T-helper 2 cell treated with Interferon-gamma antibody and Interleukin-4, amounts not matched to agents 5 μg/mL and 100 μg/mL, for 36 hours (primary cell): ENCODE data around the gene BAK1.

Experiments used
- DNase-seq: peaks from one replicate; pipeline ENCODE4 v3.0.0; 2021; ENCODE audit warnings: low spot score
- H3K27ac Mint-ChIP-seq: one replicate; pipeline ENCODE4 v1.8.0; 2021; ENCODE audit warnings: mild to moderate bottlenecking, mixed read lengths
- H3K27me3 Mint-ChIP-seq: one replicate; pipeline ENCODE4 v1.8.0; 2021; ENCODE audit warnings: low read depth, mixed read lengths
- H3K36me3 Mint-ChIP-seq: one replicate; pipeline ENCODE4 v1.8.0; 2021; ENCODE audit warnings: low read depth, mixed read lengths
- H3K4me1 Mint-ChIP-seq: one replicate; pipeline ENCODE4 v1.8.0; 2021; ENCODE audit warnings: low read depth, mixed read lengths
- H3K4me3 Mint-ChIP-seq: one replicate; pipeline ENCODE4 v1.8.0; 2022; ENCODE audit warnings: mild to moderate bottlenecking, moderate library complexity, mixed read lengths
- H3K9me3 Mint-ChIP-seq: one replicate; pipeline ENCODE4 v1.8.0; 2021; ENCODE audit warnings: mixed read lengths

Gene BAK1

DNA sequence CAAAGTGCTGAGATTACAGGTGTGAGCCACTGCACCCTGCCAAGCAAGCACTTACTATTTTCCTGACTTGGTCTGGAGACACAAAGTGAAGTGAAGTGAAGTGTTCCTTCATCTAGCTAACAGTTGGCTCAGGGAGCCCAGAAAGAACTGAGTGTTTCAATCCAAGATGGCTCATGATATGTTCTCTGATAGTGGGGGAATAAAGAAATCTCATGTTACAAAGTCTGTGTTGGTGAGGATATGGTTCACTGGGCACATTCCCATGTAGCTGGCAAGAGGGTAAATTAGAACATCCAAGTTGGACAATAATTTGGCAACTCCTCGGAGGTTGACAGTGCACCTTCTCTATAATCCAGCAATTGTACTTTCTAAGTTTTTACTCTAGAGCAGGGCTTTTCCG, 36.0 kb upstream of the BAK1 start:
- Mint-ChIP-seq H3K36me3 (no peaks in the 10 kb centered on the region), H3K4me1 (peaks cover 23% of the 10 kb centered on the region), H3K9me3 (no peaks in the 10 kb centered on the region), H3K27ac (no peak overlapping the region), H3K4me3 (no peak overlapping the region), H3K27me3 (no peaks in the 10 kb centered on the region)
- DNase-seq, result no peak

GRCh38 chr6:33613795-33614168, 33.7 kb upstream of the BAK1 start:
- H3K36me3 Mint-ChIP-seq, result no peaks in the 10 kb centered on the region
- no peak overlapping the region for H3K4me3 Mint-ChIP-seq
- no peaks in the 10 kb centered on the region for H3K27me3 Mint-ChIP-seq
- DNase-seq, result no peak
- peaks cover 8% of the 10 kb centered on the region for H3K4me1 Mint-ChIP-seq
- no peak overlapping the region for H3K27ac Mint-ChIP-seq
- no peaks in the 10 kb centered on the region for H3K9me3 Mint-ChIP-seq

GRCh38 chr6:33613146-33613794, 33.2 kb upstream of the BAK1 start:
- DNase-seq, result no peak
- no peaks in the 10 kb centered on the region for H3K36me3 Mint-ChIP-seq
- peaks cover 8% of the 10 kb centered on the region for H3K4me1 Mint-ChIP-seq
- no peak overlapping the region for H3K27ac Mint-ChIP-seq
- H3K27me3 Mint-ChIP-seq, result no peaks in the 10 kb centered on the region
- H3K4me3 Mint-ChIP-seq, result no peak overlapping the region
- no peaks in the 10 kb centered on the region for H3K9me3 Mint-ChIP-seq

DNA sequence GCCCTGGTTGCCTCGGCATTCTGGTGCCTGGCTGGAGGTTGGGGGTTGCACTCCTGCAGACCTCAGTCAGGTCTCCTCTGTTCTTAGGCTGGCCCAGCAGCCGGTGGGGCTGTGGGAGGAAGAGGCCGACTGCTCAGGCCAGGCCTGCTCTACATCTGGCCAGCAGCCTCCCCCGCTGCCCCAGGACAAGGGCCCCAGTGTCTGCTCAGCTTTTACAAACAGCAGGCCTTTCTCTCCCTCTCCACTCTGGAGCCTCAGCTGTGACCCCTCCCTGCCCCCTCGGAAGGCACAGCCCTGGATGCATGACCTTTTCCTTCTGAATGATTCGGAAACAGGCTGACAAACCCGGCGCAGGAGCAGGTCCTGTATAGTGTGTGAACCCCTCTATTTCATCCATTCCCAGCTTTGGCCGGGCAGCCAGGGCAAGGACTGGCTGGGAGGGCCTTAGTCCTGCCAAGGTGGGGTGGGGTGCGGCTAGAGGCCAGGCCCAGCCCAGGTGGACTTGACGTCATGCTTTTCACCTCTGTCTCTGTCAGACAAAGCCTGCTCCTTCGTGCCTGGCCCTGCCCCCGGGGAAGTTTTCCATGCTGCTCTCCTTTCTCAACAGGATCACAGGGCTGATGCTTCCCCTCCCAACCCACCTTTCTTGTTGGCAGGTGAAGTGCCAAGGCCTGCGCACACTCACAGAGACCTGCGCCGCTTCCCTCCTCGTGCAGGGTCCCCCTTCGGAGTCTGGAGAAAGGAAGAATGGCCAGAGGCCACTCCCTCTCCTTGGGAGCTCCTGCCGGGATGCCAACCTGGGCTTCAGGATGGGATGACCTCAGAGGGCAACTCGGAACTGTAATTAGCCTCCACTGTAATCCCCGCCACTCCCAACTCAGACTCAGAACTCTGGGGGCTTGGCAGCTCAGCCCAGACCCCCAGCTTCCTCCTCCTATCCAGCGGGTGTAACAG, 31.0 kb upstream of the BAK1 start:
- H3K4me3 Mint-ChIP-seq, result no peak overlapping the region
- no peaks in the 10 kb centered on the region for H3K36me3 Mint-ChIP-seq
- peaks cover 1% of the 10 kb centered on the region for H3K4me1 Mint-ChIP-seq
- H3K27ac Mint-ChIP-seq, result no peak overlapping the region
- DNase-seq, result no peak
- H3K9me3 Mint-ChIP-seq, result no peaks in the 10 kb centered on the region
- H3K27me3 Mint-ChIP-seq, result no peaks in the 10 kb centered on the region

- Mint-ChIP-seq H3K27ac (no peak overlapping the region), H3K4me3 (no peak overlapping the region)
- DNase-seq, result no peak
These were observed 30.0 kb upstream of the BAK1 start for GRCh38 chr6:33610067-33610466.

DNA sequence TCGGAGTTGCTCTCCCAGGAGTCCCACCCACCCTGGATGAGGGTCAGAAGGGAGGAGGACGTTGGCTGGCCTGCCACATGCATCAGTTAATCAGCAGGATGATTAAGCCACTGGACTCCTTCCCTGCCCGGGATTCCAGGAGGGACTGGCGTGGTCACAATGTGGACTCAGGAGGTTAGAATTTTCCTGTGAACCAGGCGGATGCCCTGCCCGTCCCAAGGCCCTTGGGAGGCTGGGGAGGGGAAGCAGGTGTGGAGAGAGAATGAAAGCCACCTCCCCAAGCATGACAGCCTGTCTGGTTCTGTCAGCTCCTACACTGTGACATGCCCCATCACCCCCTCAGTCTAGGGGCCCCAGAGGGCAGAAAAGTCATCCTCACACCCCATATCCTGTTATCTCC, 29.5 kb upstream of the BAK1 start:
- Mint-ChIP-seq H3K4me3 (no peak overlapping the region), H3K4me1 (peaks cover 1% of the 10 kb centered on the region), H3K36me3 (no peaks in the 10 kb centered on the region), H3K9me3 (no peaks in the 10 kb centered on the region), H3K27me3 (peaks cover 8% of the 10 kb centered on the region), H3K27ac (no peak overlapping the region)
- DNase-seq, result no peak

More at GRCh38 chr6:33610067-33610466, 30.0 kb upstream of the BAK1 start:
- Mint-ChIP-seq H3K9me3 (no peaks in the 10 kb centered on the region), H3K27me3 (peaks cover 4% of the 10 kb centered on the region), H3K4me1 (peaks cover 1% of the 10 kb centered on the region), H3K36me3 (no peaks in the 10 kb centered on the region)

GRCh38 chr6:33609019-33609418, 28.9 kb upstream of the BAK1 start:
- Mint-ChIP-seq H3K27ac (no peak overlapping the region), H3K4me3 (no peak overlapping the region), H3K27me3 (peaks cover 8% of the 10 kb centered on the region), H3K36me3 (no peaks in the 10 kb centered on the region), H3K4me1 (peaks cover 1% of the 10 kb centered on the region), H3K9me3 (no peaks in the 10 kb centered on the region)
- DNase-seq, result no peak

GRCh38 chr6:33607784-33608161, 27.7 kb upstream of the BAK1 start:
- no peak overlapping the region for H3K4me3 Mint-ChIP-seq
- no peak overlapping the region for H3K27ac Mint-ChIP-seq
- H3K4me1 Mint-ChIP-seq, result no peaks in the 10 kb centered on the region
- DNase-seq, result peak; percentile 16
- H3K27me3 Mint-ChIP-seq, result peaks cover 12% of the 10 kb centered on the region
- no peaks in the 10 kb centered on the region for H3K9me3 Mint-ChIP-seq
- no peaks in the 10 kb centered on the region for H3K36me3 Mint-ChIP-seq

- Mint-ChIP-seq H3K27ac (no peak overlapping the region), H3K36me3 (no peaks in the 10 kb centered on the region)
These were observed 27.2 kb upstream of the BAK1 start for GRCh38 chr6:33607126-33607783.

DNA sequence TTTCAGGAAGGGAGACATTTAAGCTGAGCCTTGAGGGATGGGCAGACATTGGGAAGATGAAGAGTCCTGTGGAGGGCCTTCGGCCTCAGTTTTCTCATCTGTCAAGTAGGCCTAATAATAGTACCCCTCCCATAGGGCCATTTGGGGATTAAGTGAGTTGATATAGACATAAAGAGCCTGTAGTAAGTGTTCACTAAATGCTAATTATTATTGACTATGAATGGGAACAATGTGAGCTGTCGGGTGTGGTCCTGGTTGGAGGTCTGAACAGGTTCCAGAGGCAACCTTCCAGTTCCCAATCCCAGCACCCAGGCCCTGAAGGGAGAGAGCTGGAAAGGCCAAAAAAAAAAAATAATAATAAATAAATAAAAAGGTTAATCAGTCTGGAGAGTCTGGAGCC, 26.6 kb upstream of the BAK1 start:
- Mint-ChIP-seq H3K4me3 (no peak overlapping the region), H3K27ac (no peak overlapping the region), H3K9me3 (no peaks in the 10 kb centered on the region), H3K4me1 (no peaks in the 10 kb centered on the region), H3K27me3 (peaks cover 12% of the 10 kb centered on the region), H3K36me3 (no peaks in the 10 kb centered on the region)
- DNase-seq, result no peak

More at GRCh38 chr6:33607126-33607783, 27.2 kb upstream of the BAK1 start:
- H3K4me1 Mint-ChIP-seq, result no peaks in the 10 kb centered on the region
- H3K9me3 Mint-ChIP-seq, result no peaks in the 10 kb centered on the region
- H3K4me3 Mint-ChIP-seq, result no peak overlapping the region
- DNase-seq, result no peak
- peaks cover 12% of the 10 kb centered on the region for H3K27me3 Mint-ChIP-seq

DNA sequence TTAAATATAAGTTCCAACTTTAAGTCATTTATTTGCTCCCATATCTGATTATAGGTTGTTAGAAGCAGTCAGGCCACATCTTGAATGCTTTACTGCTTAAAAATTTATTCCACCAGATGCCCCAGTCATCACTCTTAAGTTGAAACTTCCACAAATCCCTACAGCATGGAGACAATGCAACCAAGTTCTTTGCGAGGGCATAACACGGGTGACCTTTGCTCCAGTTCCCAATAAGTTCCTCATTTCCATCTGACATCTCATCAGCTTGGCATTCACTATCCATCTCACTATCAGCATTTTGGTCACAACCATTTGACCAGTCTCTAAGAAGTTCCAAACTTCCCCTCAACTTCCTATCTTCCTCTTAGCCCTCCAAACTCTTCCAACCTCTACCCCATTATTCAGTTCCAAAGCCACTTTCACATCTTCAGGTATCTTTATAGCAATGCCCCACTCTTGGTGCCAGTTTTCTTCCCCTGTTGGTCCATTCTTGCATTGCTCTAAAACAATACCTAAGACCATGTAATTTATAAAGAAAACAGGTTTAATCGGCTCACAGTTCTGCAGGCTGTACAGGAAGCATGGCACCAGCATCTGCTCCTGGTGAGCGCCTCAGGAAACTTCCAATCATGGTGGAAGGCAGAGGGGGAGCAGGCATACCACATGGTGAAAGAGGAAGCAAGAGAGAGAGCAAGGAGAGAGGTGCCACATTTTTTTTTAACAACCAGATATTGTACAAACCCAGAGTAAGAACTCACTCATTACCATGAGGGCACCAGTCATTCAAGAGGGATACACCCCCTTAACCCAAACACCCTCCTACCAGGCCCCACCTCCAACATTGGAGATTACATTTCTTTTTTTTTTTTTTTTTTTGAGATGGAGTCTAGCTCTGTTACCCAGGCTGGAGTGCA, 25.1 kb upstream of the BAK1 start:
- Mint-ChIP-seq H3K9me3 (no peaks in the 10 kb centered on the region), H3K27me3 (peaks cover 12% of the 10 kb centered on the region), H3K4me1 (no peaks in the 10 kb centered on the region), H3K27ac (no peak overlapping the region), H3K4me3 (no peak overlapping the region), H3K36me3 (no peaks in the 10 kb centered on the region)
- no peak for DNase-seq

DNA sequence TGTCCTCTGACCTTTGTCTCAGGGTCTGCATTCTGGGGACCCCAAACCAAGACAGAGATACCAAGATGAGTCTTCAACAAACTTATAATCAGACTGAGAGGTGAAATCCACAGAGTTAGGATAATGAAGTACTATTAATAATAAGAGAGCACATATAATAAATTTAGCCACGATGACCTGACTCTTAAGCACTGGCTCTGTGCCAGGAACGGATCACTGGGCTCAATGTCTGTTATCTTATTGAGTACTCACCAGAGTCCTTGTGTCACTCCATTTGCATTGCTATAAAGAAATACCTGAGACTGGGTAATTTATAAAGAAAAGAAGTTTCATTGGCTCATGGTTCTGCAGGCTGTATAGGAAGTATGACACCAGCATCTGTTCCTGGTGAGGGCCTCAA, 22.1 kb upstream of the BAK1 start:
- H3K4me3 Mint-ChIP-seq, result no peak overlapping the region
- H3K9me3 Mint-ChIP-seq, result no peaks in the 10 kb centered on the region
- H3K27me3 Mint-ChIP-seq, result peaks cover 12% of the 10 kb centered on the region
- no peaks in the 10 kb centered on the region for H3K36me3 Mint-ChIP-seq
- H3K4me1 Mint-ChIP-seq, result no peaks in the 10 kb centered on the region
- DNase-seq, result no peak
- H3K27ac Mint-ChIP-seq, result no peak overlapping the region

GRCh38 chr6:33600761-33601160, 20.7 kb upstream of the BAK1 start:
- H3K4me1 Mint-ChIP-seq, result peaks cover 3% of the 10 kb centered on the region
- no peaks in the 10 kb centered on the region for H3K36me3 Mint-ChIP-seq
- no peak overlapping the region for H3K27ac Mint-ChIP-seq
- H3K9me3 Mint-ChIP-seq, result no peaks in the 10 kb centered on the region
- peaks cover 12% of the 10 kb centered on the region for H3K27me3 Mint-ChIP-seq
- DNase-seq, result no peak
- H3K4me3 Mint-ChIP-seq, result no peak overlapping the region
